Neutrophil (primary cell): ENCODE results near the gene PIGZ.

Experiments used
- H3K27ac ChIP-seq: fragments of 200-600 bp; sonication (generic); 2 replicates; pipeline ENCODE4 v1.5.1; 2016; ENCODE audit warnings: mild to moderate bottlenecking, moderate library complexity
- H3K27me3 ChIP-seq: fragments of 200-600 bp; sonication (generic); 2 replicates; pipeline ENCODE4 v1.6.0; 2016; ENCODE audit warnings: mild to moderate bottlenecking
- H3K36me3 ChIP-seq: fragments of 200-600 bp; sonication (generic); 2 replicates; pipeline ENCODE4 v1.5.1; 2017
- H3K4me1 ChIP-seq, 2 experiments: fragments of 200-600 bp in 1 of 2; sonication (generic) in 1 of 2; 1 replicate in 1 of 2; 2 replicates in 1 of 2; pipeline versions ENCODE4 v1.5.1 to v1.6.1; 2013 to 2016; ENCODE audit warnings: low read depth in 1 of 2, low read length in 1 of 2, mild to moderate bottlenecking in 1 of 2, moderate library complexity in 1 of 2; ENCODE audit not compliant: control insufficient read depth in 1 of 2, insufficient read depth in 1 of 2
- H3K4me3 ChIP-seq, 2 experiments: fragments of 200-600 bp in 1 of 2; sonication (generic) in 1 of 2; 1 replicate in 1 of 2; 2 replicates in 1 of 2; pipeline ENCODE4 v1.5.1; 2013 to 2016; ENCODE audit warnings: low read depth in 1 of 2, low read length in 1 of 2, mild to moderate bottlenecking in 1 of 2, moderate library complexity in 1 of 2
- H3K9me3 ChIP-seq: fragments of 200-600 bp; sonication (generic); 2 replicates; pipeline ENCODE4 v1.5.1; 2016
- TF ChIP-seq, protein P1 (sequence below): fragments of 200-600 bp; sonication (generic); IDR thresholded peaks from 2 replicates; pipeline ENCODE4 v1.5.1; 2016; ENCODE audit warnings: antibody characterized with exemption

Gene PIGZ

DNA sequence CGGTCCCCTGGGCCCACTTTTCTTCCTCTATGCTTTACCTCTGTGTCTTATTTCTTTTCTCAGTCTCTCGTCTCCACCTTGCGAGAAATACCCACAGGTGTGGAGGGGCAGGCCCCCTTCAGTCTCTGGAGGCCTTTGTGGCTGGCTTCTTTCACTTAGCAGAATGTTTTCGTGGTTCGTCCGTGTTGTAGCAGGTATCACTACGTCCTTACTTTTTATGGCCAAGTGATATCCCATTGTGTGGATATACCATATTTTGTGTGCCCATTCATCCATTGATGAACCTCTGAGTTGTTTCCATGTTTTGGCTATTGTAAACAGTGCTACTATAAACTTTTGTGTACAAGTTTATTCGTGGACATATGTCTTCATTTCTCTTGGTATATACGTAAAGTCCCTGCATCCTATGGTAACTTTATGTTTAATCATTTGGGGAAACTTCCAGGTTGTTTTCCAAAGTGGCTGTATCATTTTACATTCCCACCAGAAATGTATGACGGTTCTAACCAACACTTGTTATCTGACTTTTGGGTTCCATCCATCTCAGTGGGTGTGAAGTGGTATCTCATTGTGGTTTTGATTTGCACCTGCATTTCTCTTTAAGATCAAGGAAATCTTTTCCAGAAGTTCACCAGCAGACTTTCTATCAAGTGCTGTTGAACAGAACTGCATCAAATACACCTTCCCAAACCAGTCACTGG lies 5.6 kb downstream of the PIGZ start:
- H3K4me3 ChIP-seq = no peak overlapping the region
- H3K27ac ChIP-seq = no peak overlapping the region
- H3K9me3 ChIP-seq = no peaks in the 10 kb centered on the region
- peaks cover 15% of the 10 kb centered on the region for H3K27me3 ChIP-seq
- TF ChIP-seq, protein P1, sequence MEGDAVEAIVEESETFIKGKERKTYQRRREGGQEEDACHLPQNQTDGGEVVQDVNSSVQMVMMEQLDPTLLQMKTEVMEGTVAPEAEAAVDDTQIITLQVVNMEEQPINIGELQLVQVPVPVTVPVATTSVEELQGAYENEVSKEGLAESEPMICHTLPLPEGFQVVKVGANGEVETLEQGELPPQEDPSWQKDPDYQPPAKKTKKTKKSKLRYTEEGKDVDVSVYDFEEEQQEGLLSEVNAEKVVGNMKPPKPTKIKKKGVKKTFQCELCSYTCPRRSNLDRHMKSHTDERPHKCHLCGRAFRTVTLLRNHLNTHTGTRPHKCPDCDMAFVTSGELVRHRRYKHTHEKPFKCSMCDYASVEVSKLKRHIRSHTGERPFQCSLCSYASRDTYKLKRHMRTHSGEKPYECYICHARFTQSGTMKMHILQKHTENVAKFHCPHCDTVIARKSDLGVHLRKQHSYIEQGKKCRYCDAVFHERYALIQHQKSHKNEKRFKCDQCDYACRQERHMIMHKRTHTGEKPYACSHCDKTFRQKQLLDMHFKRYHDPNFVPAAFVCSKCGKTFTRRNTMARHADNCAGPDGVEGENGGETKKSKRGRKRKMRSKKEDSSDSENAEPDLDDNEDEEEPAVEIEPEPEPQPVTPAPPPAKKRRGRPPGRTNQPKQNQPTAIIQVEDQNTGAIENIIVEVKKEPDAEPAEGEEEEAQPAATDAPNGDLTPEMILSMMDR = no peak
- H3K36me3 ChIP-seq = no peaks in the 10 kb centered on the region
- H3K4me1 ChIP-seq = peaks cover 5 to 6% of the 10 kb centered on the region in 2 experiments

DNA sequence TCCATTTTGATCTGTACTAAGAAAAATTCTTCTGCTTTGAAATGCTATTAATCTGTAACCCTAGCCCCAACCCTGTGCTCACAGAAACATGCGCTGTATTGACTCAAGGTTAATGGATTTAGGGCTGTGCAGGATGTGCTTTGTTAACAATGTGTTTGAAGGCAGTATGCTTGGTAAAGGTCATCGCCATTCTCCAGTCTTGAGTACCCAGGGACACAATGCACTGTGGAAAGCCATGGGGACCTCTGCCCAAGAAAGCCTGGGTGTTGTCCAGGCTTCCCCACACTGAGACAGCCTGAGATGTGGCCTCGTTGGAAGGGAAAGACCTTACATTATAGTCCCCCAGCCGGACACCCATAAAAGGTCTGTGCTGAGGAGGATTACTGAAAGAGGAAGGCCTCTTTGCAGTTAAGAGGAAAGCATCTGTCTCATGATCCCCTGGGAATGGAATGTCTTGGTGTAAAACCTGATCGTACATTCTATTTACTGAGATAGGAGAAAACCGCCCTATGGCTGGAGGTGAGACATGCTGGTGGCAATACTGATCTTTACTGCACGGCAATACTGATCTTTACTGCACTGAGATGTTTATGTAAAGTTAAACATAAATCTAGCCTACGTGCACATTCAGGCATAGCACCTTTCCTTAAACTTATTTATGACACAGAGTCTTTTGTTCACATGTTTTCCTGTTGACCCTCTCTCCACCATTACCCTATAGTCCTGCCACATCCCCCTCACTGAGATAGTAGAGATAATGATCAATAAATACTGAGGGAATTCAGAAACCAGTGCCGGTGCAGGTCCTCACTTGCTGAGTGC lies 6.3 kb downstream of the PIGZ start:
- no peak overlapping the region for H3K4me3 ChIP-seq
- TF ChIP-seq, protein P1 = no peak
- no peak overlapping the region for H3K27ac ChIP-seq
- peaks cover 7% of the 10 kb centered on the region for H3K27me3 ChIP-seq
- no peaks in the 10 kb centered on the region for H3K4me1 ChIP-seq
- no peaks in the 10 kb centered on the region for H3K36me3 ChIP-seq
- H3K9me3 ChIP-seq = no peaks in the 10 kb centered on the region

DNA sequence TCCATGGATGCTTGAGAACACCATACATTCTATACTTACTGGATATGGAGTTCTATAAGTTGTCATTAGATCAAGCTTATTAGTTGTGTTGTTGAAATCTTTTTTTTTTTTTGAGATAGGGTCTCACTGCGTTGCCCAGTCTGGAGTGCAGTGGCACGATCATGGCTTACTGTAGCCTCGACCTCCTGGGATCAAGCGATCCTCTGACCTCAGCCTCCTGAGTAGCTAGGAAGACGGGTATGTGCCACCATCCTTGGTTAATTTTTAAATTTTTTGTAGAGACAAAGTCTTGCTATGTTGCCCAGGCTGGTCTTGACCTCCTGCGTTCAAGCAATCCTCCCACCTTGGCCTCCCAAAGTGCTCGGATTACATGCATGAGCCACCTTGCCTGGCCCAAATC lies 13.8 kb downstream of the PIGZ start:
- H3K36me3 ChIP-seq = no peaks in the 10 kb centered on the region
- no peak overlapping the region for H3K27ac ChIP-seq
- TF ChIP-seq, protein P1 = no peak

DNA sequence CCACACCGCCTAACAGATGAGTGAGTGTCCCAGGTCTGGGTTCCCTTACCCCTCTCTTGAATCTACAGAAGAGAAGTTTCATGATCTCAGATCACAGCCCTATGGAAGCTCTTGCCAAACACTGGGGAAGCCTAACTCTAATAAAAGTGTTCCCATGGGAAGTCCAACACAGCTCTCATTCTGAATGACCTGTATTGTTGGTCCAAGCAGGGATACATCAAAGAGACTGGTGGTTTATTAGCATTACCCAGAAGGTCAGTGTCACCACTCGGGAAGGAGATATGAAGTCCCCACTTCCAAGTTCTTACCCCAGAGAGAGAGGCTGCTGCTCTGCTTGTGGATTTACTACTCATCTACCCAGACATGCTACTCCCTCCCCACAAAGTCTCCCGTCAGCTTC lies 17.3 kb downstream of the PIGZ start:
- H3K9me3 ChIP-seq = no peaks in the 10 kb centered on the region
- no peak overlapping the region for H3K27ac ChIP-seq
- H3K4me3 ChIP-seq = no peak overlapping the region
- no peaks in the 10 kb centered on the region for H3K36me3 ChIP-seq
- no peaks in the 10 kb centered on the region for H3K27me3 ChIP-seq
- TF ChIP-seq, protein P1 = no peak
- no peaks in the 10 kb centered on the region for H3K4me1 ChIP-seq

More for the DNA sequence above, 13.8 kb downstream of the PIGZ start:
- Histone ChIP-seq H3K4me1 (no peaks in the 10 kb centered on the region), H3K27me3 (no peaks in the 10 kb centered on the region), H3K4me3 (no peak overlapping the region), H3K9me3 (no peaks in the 10 kb centered on the region)

DNA sequence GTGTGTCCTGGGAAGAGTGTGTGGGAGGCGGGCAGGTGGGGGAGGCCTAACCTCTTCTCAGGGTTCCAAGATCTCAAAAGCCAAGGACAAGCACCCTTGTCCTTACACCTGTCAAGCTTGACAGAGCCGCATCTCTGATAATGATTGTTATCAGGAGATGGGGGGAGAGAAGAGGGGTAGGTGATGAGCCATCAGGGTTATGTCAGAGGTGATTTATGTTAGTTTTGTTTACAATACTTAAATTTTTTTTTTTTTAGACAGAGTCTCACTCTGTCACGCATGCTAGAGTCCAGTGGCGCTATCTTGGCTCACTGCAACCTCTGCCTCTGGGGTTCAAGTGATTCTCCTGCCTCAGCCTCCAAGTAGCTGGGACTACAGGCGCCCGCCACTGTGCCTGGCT lies 18.9 kb downstream of the PIGZ start:
- H3K4me3 ChIP-seq = no peak overlapping the region
- no peak overlapping the region for H3K27ac ChIP-seq
- no peaks in the 10 kb centered on the region for H3K4me1 ChIP-seq
- H3K27me3 ChIP-seq = no peaks in the 10 kb centered on the region
- no peaks in the 10 kb centered on the region for H3K9me3 ChIP-seq
- no peaks in the 10 kb centered on the region for H3K36me3 ChIP-seq
- TF ChIP-seq, protein P1 = no peak
